Subcutaneous adipose tissue (tissue), 4 donors: ENCODE data around the gene XRRA1. TPM values are rescaled to one million over a fixed set of nuclear protein-coding genes. Genes with fewer than 3 reads are reported as not detected.

Source experiments
- total RNA-seq, 4 donors: library from RNA; depleted of rRNA; stranded (reverse); fragments of >200 nt; gene quantifications; one replicate each; pipeline ENCODE4 v1.1.0, GENCODE V29; 2016
- TF ChIP-seq, protein P1 (sequence below): fragments of 450-650 bp; IDR thresholded peaks from one replicate; pipeline ENCODE4 v1.5.1; 2016; ENCODE audit warnings: low read depth, mild to moderate bottlenecking, control low read depth, antibody characterized with exemption, moderate library complexity

Gene XRRA1
- total RNA-seq, 4 donors from 2014 or later = 12.9 to 35.0 (median 18.2) TPM

DNA sequence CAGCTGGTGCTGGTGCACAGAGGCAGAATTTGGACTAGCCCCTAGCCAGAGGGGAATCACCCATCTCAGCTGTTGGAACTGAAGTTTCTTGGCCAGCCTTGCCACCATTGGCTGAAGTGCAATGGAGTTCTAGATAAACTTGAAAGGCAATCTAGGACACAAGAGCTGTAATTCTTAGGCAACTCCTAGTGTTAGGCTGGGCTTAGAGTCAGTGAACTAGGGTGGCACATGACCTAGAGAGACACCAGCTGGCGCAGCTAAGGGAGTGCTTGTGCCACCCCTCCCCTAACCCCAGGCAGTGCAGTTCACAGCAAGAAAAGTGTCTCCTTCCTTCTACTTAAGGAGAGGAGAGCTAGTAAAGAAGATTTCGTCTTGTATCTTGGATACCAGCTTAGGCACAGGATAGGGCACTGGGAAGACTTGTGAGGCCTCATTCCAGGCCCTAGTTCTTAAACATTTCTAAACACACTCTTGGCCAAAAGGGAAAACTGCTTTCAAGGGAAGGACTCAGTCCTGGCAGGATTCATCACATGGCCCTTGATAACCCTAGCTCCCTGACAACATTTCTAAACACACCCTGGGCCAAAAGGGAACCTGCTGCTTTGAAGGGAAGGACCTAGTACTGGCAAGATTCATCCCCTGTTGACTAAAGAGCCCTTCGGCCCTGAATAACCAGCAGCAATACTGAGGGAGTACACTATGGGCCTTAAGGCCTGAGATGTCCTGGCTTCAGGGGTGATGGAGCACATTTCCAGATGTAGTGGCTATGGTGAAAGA, 53.4 kb downstream of the XRRA1 start:
- TF ChIP-seq, protein P1, sequence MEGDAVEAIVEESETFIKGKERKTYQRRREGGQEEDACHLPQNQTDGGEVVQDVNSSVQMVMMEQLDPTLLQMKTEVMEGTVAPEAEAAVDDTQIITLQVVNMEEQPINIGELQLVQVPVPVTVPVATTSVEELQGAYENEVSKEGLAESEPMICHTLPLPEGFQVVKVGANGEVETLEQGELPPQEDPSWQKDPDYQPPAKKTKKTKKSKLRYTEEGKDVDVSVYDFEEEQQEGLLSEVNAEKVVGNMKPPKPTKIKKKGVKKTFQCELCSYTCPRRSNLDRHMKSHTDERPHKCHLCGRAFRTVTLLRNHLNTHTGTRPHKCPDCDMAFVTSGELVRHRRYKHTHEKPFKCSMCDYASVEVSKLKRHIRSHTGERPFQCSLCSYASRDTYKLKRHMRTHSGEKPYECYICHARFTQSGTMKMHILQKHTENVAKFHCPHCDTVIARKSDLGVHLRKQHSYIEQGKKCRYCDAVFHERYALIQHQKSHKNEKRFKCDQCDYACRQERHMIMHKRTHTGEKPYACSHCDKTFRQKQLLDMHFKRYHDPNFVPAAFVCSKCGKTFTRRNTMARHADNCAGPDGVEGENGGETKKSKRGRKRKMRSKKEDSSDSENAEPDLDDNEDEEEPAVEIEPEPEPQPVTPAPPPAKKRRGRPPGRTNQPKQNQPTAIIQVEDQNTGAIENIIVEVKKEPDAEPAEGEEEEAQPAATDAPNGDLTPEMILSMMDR = no peak

DNA sequence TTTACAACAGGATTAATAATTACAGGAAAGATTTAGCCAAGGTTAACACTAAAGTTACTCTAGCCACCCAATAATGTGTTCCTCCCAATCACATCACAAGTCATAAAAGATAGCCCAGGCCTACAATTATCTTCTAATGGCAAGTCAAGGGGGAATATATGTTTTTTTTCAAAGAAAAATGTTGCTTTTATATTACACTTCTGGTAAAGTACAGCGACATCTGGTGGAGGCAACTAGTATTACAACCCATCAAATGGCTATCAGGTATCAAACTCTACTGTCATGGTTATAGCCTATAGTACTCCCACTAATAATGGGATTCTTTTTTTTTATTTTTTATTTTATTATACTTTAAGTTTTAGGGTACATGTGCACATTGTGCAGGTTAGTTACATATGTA, 71.8 kb downstream of the XRRA1 start:
- TF ChIP-seq, protein P1 = no peak

DNA sequence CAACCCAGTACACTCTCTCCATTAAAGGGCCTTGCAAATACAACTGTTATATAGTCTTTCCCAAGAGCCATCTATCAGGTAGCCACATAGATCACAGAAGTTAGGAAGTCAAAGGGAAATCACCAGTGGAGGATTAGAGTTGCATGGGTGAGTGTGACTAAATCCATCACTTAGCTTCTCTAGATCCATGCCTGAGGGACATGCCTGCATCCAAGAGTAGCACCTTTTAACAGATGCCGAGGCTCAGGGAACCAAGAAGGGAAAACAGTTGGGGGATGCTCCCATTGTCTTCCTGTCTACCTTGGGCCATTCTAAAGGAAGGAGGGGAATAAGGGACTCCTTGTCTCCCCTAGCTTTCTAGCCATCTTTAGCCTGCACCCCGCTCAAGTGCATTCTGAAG, 77.9 kb downstream of the XRRA1 start:
- TF ChIP-seq, protein P1 = no peak

DNA sequence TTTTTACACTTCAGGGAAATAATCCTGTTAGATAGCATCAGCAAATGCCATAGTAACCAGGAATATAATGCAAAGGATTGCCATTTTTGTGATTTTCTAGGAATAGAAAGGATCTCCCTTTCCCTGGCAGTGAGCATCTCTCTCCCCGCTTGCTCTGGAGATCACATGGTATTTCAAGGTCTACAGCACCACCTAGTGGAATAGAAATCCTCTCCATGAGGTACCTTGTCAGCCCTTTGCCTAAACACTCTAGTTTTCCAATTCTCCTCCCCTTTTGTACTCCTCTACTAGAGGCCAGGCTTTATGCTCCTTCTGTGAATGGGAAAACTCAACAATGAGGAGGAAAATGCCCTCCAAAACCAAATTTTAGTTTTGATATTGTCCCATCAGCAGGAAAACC, 78.4 kb downstream of the XRRA1 start:
- TF ChIP-seq, protein P1 = no peak

DNA sequence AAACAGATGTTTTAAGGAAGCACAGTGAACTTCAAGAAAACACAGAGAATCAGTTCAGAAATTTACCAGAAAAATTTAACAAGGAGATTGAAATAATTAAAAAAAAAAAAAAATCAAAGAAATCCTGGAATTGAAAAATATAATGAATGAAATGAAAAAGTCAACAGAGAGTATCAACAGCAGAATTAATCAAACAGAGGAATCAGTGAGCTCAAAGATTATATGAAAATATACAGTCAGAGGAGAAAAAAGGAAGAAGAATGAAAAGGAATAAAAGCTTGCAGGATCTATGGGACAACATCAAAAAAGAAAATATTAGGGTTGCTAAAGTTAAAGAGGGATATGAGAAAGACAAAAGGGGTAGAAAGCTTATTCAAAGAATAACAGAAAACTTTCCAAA, 82.3 kb downstream of the XRRA1 start:
- TF ChIP-seq, protein P1 = no peak

DNA sequence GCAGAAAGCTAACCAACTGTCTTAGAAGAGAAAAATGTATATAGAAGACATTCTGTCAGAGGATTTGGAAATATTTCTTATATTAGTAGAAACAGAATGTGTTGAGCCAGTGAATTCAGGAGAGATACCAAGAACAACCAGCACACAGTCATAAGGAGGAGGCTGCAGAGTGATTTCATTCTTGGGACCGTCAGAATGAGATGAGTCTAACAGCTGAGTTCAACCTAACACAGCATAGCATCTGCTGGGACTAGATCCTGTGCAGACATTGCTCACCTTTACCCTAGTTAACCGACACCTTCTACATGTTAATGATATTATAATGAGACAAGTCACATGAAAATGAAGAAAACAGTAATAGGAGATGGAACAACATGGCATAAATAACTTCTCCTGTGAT, 85.5 kb downstream of the XRRA1 start:
- TF ChIP-seq, protein P1 = no peak

DNA sequence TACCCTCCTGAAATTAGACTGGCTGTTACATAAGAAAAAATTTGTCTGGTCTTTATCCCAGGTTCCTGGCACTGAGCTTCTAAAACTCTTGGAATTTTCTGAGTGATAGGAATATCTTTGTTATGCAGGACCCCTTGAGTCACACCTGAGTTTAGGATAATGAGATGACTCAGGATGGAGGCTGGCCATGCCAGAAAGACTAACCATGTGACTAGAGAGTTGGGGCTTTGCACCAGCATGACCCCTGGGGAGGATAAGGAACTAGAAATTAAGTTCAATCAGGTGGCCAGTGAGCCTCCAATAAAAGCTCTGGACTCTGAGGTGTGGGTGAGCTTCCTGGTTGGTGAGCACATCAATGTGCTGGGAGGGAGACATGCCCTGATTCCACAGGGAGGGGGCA, 88.1 kb downstream of the XRRA1 start:
- TF ChIP-seq, protein P1 = no peak
